GM08714 (cell line): ENCODE measurements around the gene TNNT3.

Experiments used
- H3K4me3 ChIP-seq: fragments of 200-500 bp; sonication (Bioruptor generic); 2 replicates; pipeline ENCODE4 v1.5.1; 2014; ENCODE audit warnings: mild to moderate bottlenecking, low read length, inconsistent platforms
- ZNF274 ChIP-seq: IDR thresholded peaks from 2 replicates; pipeline ENCODE4 v1.6.1; 2012; ENCODE audit warnings: mild to moderate bottlenecking, low read depth, low read length

TNNT3 gene

DNA sequence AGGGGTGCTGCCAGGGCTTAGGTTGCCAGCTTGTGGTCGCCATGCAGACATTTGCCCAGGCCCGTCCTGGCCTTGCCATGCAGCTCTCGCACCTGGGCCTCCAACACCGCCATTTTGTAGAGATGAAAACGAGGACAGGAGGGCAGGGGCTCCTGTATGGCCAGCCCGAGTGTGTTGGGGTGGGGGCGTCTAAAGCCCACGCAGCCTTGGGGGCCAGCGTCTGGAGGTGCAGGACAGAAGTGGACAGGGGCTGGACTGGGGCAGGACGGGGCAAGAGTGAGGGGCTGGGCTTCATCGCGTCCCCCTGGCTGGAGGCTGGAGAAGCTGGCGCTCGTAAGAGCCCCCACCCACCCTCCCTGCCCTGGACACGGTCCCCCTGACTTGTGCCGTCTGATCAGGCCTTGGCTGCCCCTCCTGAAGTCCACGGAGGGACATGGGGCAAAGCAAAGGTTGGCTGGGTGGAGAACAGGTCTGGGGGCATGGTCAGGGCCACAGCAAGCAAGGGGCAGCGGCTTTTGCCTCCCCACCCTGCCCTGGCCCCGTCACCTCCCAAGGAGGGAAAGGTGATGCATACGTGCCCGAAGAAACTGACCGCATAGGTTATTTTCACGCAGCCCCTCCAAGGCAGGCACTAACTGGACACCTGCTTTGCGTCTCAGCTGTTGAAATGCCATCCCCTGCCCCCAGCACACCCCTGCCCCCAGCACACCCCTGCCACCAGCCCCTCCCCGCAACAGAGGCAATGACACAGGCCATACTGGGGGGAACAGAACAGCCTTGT is 815 bp downstream of the TNNT3 start:
- no peak for TF ChIP-seq ZNF274
- no peak overlapping the region for H3K4me3 ChIP-seq

DNA sequence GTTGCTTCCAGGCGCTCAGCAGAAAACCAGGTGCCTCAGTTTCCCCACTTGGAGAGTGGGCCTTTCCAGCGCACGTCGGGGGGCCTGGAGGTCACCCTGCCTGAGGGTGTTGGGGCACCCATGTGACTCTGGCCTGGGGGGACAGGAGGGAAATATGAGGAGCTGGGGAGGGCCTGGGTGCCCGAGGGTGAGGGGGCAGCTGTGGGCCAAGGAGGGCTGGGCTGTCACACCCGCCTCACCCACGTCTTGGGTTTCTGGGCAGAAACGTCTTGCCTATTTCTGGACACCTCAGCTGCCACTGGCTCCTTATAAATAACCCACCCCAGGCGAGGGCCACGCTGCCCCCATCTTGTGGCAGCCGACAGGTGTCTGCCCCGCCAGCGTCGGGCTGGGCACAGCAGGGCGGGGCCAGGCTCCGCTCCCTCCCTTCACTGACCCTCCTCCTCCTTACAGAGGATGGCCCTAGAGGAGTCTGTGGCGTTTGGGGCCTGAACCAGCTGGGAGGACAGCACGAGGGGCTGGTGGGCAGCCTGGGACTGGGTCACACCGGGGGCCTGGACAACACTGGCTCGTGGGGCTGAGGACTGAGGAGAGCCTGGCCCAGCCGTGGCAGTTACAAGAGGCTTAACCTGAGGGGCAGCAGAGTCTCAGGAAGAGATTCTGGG is 1.5 kb downstream of the TNNT3 start:
- TF ChIP-seq ZNF274: no peak
- H3K4me3 ChIP-seq: no peak overlapping the region

DNA sequence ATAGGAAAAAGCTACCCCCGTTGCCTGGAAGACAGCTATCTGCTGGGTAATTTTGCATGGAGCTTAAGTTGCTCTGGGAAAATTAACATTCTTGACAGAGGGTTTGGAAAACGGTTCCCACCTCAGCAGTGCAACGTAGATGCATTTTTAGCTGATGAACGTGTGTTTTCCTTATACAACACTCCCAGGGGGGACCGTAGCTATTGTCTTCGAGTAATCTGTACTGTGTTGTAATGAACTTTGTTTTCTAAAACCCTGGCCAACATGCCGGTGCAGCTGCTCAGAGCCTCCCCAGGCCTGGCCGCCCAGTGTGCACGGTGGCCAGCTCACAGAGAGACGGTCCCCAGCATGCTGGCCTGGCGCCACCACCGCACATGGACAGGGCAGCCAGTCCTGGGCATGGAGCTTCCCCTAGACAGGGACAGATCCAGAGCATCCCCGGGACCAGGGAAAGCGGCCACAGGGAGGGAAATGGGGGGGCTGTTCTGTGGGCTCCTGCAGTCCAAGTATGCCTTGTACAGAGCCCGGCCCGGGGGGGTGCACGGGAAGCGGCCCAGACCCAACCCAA is 2.2 kb downstream of the TNNT3 start:
- no peak overlapping the region for H3K4me3 ChIP-seq
- no peak for TF ChIP-seq ZNF274

DNA sequence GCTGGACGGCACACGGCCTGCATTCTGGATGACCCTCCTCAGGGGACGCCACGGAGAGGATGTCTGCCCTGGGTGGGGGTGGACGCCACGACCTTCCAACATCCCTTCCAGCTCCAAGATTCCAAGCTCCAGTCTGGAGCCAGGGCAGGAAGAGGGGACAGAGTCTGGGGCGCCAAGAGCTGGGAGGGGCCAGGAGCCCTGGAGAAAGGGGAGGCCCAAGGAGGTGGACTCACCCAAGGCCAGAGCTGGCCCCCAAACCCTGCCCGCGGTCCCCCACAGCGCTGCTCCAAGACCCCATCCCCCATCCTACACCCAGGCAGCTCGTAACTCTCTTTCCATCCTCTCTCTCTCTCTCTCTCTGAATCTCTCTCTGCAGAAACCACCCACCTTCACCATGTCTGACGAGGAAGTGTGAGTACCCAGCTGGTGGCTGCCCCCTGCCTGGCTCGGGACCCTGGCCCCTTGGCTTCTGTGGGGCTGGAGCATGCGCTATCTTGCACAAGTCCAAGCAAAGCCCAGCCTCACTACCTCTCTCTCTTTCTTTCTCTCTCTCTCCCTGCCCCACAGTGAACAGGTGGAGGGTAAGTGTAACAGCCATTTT is 3.1 kb downstream of the TNNT3 start:
- H3K4me3 ChIP-seq: no peak overlapping the region
- TF ChIP-seq ZNF274: no peak

DNA sequence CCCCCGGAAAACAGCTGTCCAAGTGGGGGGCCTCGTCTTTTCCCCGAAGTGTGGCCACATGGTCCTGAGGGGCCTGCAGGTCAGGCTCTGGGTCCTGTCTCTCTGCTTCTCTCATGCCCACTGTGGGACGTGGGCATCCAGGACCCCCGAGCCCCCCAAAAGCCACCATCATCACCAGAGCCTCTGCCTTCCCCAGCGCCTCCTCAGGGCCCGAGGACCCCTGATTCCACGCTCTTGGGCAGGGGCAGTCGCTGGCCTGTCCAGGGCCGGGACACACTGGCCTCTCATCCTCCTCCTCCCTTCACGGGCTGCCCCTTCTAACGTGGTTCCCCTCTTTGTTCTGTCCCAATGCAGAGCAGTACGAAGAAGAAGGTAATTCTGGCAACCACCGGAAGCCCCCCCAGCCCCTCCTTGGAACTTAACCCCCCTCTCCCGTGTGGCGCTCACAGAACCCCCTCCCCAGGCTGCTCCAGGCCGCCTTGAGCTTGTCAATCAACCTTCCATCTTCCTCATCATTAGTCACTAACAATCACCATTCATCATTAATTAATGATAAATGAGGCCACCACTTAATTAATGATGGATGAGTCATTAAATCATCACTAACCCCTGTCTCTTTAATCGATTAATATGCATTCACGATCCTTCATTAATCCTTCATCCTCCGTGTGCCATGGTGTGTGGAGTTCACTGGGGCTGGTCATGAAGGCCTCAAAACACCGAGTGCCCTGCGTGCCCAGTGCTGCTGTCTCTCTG is 3.9 kb downstream of the TNNT3 start:
- TF ChIP-seq ZNF274: no peak
- H3K4me3 ChIP-seq: no peak overlapping the region

DNA sequence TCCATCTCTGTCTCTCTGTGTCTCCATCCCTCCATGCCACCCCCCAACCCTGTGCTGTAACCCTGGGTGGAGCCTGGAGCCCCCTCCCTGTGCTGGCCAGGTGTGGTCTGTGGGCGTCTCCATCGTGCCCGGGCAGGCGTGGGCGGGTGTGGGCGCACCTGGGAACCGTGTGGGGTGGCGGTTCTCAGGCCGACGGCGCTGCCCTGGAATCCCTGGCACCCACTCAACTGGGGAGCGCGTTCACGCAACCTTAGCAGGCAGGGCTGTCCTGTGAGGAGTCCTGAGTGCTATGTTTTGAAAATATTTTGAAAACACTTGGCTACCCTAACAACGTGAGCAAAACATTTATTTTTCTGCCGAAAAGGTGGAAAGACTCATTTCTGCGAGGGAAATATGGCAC is 4.7 kb downstream of the TNNT3 start:
- no peak for TF ChIP-seq ZNF274
- H3K4me3 ChIP-seq: no peak overlapping the region

DNA sequence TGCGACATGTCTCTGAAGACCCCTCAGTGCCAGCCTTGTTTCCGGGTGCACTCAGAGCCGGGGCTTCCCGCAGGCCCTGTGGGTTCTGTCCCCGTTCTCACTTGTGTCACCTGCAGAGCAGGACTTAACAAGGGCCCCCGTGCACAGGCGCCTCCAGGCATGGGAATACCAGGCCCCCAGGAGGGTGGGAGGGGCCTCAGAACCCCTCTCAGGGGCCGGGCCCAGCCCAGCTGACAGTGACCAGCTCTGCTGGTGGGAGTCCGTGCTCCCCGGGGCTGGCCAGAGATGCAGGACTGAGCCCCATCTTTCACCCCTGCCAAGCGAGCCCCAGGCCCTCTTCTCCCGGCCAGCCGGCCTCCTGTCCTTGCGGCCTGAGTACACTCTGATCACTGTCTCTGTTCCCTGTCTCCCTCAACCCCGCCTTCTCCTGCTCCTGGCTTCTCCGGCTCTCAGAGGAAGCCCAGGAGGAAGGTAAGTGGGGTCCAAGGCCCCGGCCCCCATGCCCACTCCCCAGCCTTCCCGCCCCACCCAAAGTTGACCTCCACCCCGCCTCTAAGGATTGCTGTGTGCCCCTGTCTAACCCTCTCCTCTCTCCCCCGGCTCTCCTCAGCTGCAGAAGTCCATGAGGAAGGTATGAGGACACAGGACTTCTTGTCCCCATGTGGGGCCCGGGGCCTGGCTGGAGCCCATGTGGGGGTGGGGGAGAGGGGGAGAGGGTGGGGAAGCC is 5.3 kb downstream of the TNNT3 start:
- no peak for TF ChIP-seq ZNF274
- no peak overlapping the region for H3K4me3 ChIP-seq

DNA sequence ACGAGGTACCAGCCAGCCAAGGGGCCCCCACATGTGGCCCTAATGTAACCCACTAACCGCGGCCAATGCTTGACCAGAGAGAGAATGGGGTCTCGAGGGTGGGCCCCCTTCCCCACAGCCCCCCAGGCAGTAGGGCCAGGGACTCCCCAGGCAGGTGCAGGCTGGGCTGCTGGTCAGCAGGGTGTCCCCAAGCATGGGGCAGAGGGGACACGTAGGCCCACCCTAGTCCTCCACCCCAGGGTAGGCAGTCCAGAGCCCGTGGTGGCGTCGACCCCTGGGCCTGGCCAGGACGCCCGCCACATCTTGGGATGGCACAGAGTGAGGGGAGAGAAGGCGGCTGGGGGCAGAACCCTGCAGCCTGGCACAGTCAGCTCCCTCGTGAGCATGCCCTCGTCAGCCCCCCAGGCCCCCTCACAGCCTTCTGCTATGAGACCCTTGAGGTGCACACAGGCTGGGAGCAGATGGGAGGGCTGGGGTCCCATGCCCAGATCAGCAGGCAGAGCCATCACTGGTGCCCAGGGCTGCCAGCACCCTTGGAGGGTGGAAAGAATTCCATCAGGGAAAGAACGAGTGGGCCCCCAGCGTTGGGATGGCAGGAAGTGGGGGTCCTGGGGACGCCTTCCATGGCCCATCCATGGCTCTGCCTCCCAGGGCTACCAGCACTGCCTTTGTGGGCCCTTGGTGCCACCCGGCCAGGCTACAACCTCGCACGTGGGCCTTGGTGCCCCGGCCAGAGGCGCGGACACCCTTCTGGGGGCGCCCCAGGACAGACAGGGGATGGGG is 6.1 kb downstream of the TNNT3 start:
- TF ChIP-seq ZNF274: no peak
- no peak overlapping the region for H3K4me3 ChIP-seq

DNA sequence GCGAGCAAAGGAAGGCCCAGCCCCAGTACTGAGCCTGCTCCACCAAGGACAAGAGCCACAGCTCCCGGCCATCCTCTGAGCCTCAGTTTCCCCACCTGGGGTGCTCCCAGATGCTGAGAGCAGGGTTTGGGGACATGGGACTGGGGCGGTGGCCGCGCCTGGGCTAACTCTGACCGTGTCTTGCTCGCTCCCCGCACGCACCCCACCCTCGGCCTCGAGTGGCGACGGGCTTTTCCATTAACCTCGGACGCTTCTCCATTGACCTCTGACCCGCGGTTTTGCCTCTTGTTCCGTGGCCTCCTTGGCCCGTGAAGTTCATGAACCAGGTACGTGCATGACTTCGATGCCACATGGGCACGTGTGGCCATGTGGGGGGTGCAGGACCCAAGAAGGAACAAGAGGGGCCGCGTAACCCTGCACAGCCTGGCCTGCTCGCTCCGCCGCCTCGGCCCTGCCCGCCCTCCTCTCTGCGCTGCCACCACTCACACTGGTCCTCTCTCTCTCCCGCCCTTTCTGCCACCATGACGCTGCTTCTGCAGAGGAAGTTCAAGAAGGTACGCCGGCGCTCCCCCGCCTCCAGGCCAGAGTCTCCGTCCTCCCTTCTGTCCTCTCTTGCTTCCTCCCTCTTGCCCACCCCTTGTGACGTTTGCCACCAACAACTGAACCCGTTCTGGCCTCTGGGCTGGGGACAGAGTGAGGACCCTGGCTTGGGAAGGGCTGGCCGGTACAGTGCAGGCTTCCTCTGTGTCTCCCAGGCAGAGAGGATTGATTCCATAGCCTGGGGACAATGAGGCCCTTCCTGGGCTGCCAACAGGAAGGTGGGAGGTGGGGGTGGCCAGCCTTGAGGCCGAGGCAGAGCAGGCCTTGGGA is 6.9 kb downstream of the TNNT3 start:
- H3K4me3 ChIP-seq: no peak overlapping the region
- TF ChIP-seq ZNF274: no peak

DNA sequence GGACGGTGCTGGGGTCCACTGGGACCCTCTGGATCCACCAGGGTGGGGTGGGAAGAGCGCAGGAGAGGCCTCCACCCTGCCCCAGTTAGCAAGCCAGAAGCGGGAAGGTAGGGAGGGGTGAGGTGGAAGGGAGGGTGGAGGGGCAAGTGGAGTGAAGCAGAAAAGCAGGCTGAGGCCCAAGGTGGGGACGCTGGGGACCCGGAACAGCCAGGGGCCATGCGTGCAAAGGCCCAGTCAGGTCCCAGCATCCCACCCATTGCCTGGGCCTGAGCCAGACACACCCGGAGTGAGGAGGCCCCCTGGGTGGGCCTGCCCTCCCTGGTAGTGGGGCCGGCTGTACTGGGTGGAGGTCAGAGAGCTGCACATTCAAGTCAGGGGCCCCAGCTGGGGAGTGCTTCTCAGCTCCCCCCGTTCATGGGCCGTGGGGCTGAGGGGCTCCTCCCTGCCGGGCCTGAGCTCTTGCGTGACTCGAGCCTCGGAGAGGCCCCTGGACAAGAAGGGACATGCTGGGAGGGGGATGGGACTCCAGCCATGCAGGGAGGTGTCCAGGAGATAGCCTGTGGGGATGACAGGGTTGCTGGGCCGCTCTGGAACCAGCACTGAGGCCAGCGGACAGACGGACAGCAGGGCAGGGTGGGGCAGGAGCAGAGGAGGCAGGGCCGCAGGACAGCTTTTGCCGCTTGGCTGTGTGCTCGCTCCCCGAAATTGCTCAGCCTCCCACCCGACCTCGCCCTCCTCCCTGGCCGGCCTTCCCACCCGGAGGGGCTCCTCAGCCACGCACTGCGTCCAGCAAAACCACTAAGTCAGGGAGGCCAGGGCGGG is 7.7 kb downstream of the TNNT3 start:
- no peak for TF ChIP-seq ZNF274
- no peak overlapping the region for H3K4me3 ChIP-seq

DNA sequence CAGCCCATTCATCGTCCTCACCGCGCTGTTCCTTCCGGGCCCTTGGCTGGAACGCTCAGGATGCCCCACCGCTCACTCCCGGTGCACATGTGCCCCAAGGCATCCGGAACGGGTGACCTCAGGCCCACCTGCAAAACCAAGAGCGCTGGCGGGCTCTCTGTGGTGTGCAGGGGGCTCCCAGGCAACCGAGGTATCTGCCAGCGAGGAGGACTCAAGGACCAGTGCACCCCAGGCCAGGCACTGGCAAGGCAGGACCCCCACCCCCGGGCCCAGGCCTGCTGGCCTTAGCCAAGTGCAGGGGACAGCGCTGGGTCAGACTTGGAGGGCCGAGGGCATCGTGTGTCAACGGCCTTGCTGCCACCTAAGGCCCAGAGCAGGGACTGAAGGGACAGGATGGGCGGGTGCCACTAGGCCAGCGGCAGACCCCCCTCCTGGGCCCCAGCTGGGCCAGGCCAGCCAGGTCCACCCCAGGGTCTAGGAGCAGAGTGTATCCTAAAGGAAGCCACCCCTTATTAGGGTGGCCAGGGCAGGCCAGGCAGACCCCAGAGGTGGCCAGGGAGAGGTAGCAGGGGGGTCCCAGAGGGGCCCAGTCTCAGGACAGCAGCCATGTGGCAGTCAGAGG is 8.5 kb downstream of the TNNT3 start:
- no peak overlapping the region for H3K4me3 ChIP-seq
- no peak for TF ChIP-seq ZNF274
